K562 (cell line): ENCODE measurements around the gene ZNF331. TPM values are rescaled to one million over a fixed set of nuclear protein-coding genes. Genes with fewer than 3 reads are reported as not detected.

Experiments
- ATAC-seq: fragments of 200-7000 bp; cut with Tn5 transposase; 3 replicates; pipeline ENCODE4 v1.9.1; 2020; ENCODE audit warnings: moderate library complexity
- BruUV-seq: library from RNA; stranded (reverse); fragments of 400-500 nt; replicated peaks from 2 replicates; lab custom pipeline; 2021; lab: Mats Ljungman, UMichigan
- CTCF ChIA-PET: fragments of 300-600 bp; formaldehyde crosslinking; extraction: SDS; loops from one replicate; lab custom pipeline; 2021; ENCODE audit warnings: low intra/inter-chr PET ratio; lab: Yijun Ruan, JAX
- POLR2A ChIA-PET: fragments of 300-600, 350-650 bp; sonication (Branson Sonifier 250); formaldehyde crosslinking; extraction: SDS; loops from one replicate; lab custom pipeline; 2021; ENCODE audit warnings: antibody characterized with exemption, inconsistent platforms; lab: Yijun Ruan, JAX
- DNase-seq, 4 experiments: peaks; one replicate each; pipeline versions ENCODE4 v3.0.0 to v3.0.0-alpha.2; 2011 to 2018; ENCODE audit warnings: low spot score in 3 of 4, mixed read lengths in 3 of 4; ENCODE audit errors: extremely low read depth in 1 of 4
- FAIRE-seq: peaks from 2 replicates; lab custom pipeline; 2011; peaks lifted over from hg19 to GRCh38; lab: Jason Lieb, UNC
- H2AFZ ChIP-seq: 2 replicates; pipeline ENCODE4 v1.6.0; 2011; ENCODE audit warnings: low read depth, low read length, control low read depth, inconsistent platforms
- H3K27ac ChIP-seq: fragments of 200-600 bp; 3 replicates; pipeline ENCODE4 v1.8.0; 2011; ENCODE audit warnings: low read depth, mild to moderate bottlenecking, control low read depth, inconsistent platforms, low read length, moderate library complexity, mixed read lengths; ENCODE audit errors: extremely low read depth
- H3K27me3 ChIP-seq, 2 experiments: fragments of 300-600 bp in 1 of 2; 2 replicates in 1 of 2; 3 replicates in 1 of 2; pipeline versions ENCODE4 v1.6.0 to v1.8.0; 2011; ENCODE audit warnings: inconsistent platforms in 2 of 2, low read length in 2 of 2, mild to moderate bottlenecking in 1 of 2, mixed read lengths in 1 of 2, moderate library complexity in 1 of 2; ENCODE audit not compliant: control insufficient read depth in 2 of 2, insufficient read depth in 2 of 2
- H3K36me3 ChIP-seq: fragments of 300-600 bp; 3 replicates; pipeline ENCODE4 v1.8.0; 2011; ENCODE audit warnings: mild to moderate bottlenecking, low read length, inconsistent platforms; ENCODE audit not compliant: control insufficient read depth, insufficient read depth
- H3K4me1 ChIP-seq, 2 experiments: fragments of 200-600 bp in 1 of 2; replicated peaks in 1 of 2; 2 replicates in 1 of 2; 3 replicates in 1 of 2; pipeline versions ENCODE4 v1.5.1 to v1.8.0; 2011; ENCODE audit warnings: inconsistent platforms in 2 of 2, low read length in 2 of 2, mild to moderate bottlenecking in 1 of 2, mixed read lengths in 1 of 2, moderate library complexity in 1 of 2; ENCODE audit not compliant: control insufficient read depth in 2 of 2, insufficient read depth in 2 of 2
- H3K4me2 ChIP-seq: 2 replicates; pipeline ENCODE4 v1.6.1; 2011; ENCODE audit warnings: low read length, control low read depth, inconsistent platforms, mixed read lengths; ENCODE audit not compliant: insufficient read depth
- H3K4me3 ChIP-seq: fragments of 200-600 bp; sonication (generic), shearing (Covaris generic); 2 replicates; pipeline ENCODE4 v1.5.1; 2016; ENCODE audit warnings: control low read depth, inconsistent platforms
- H3K79me2 ChIP-seq: fragments of 200-600 bp; 3 replicates; pipeline ENCODE4 v1.8.0; 2011; ENCODE audit warnings: low read length, inconsistent platforms; ENCODE audit not compliant: control insufficient read depth, insufficient read depth
- H3K9ac ChIP-seq, 2 experiments: 2 replicates each; pipeline versions ENCODE4 v1.6.0 to v1.6.1; 2011; ENCODE audit warnings: low read depth in 2 of 2, low read length in 2 of 2, control low read depth in 1 of 2, inconsistent platforms in 1 of 2, mild to moderate bottlenecking in 1 of 2, mixed read lengths in 1 of 2; ENCODE audit not compliant: insufficient read depth in 1 of 2
- H3K9me1 ChIP-seq: one replicate; pipeline ENCODE4 v1.6.0; 2011; ENCODE audit warnings: inconsistent platforms, mild to moderate bottlenecking, low read length, moderate library complexity; ENCODE audit not compliant: control insufficient read depth, insufficient read depth
- H3K9me3 ChIP-seq: replicated peaks from 2 replicates; pipeline ENCODE4 v1.5.1; 2011; ENCODE audit warnings: low read depth, low read length, inconsistent platforms; ENCODE audit not compliant: control insufficient read depth, insufficient read depth
- H4K20me1 ChIP-seq: replicated peaks from 2 replicates; pipeline ENCODE4 v1.6.1; 2011; ENCODE audit warnings: low read length, inconsistent platforms, mixed read lengths; ENCODE audit not compliant: control insufficient read depth, insufficient read depth
- HDAC3 ChIP-seq: fragments of 450-650 bp; IDR thresholded peaks from 2 replicates; pipeline ENCODE4 v1.6.1; 2018; ENCODE audit warnings: borderline replicate concordance, mild to moderate bottlenecking, moderate library complexity; ENCODE audit not compliant: partially characterized antibody
- L3MBTL2 ChIP-seq: fragments of 450-650 bp; IDR thresholded peaks from 2 replicates; pipeline ENCODE4 v1.6.1; 2016; ENCODE audit warnings: mild to moderate bottlenecking, moderate library complexity
- SOX6 ChIP-seq: fragments of 450-650 bp; IDR thresholded peaks from 2 replicates; pipeline ENCODE4 v1.6.1; 2014; ENCODE audit warnings: mild to moderate bottlenecking
- WGBS: fragments of 100-300 bp; shearing (Covaris generic); methylation state at CpG from one replicate; pipeline ENCODE4 v1.1.6; 2016; ENCODE audit warnings: low coverage, mixed read lengths; ENCODE audit not compliant: insufficient coverage; ENCODE audit errors: missing lambda C conversion rate; 5-methylcytosine and 5-hydroxymethylcytosine counted together
- in situ Hi-C: fragments of 300-500 bp; cut with MboI; formaldehyde crosslinking; loops from 4 replicates; pipeline ENCODE4 v1.15.0; 2018; ENCODE audit warnings: inconsistent platforms, mixed read lengths
- intact Hi-C: fragments of 100-400 bp; cut with micrococcal nuclease; formaldehyde crosslinking; loops from 2 replicates; pipeline ENCODE4 v1.14.2; 2022
- polyA plus RNA-seq, 8 experiments: library from polyadenylated mRNA; depleted of rRNA in 4 of 8; stranded (reverse) in 5 of 8; unstranded in 3 of 8; fragments of >200 nt; fragmentation: Nextera tagmentation in 2 of 8; fragmentation: Illumina TruSeq in 1 of 8; extraction: Ambion mirVana in 2 of 8; extraction: Trizol in 1 of 8; gene quantifications; 2 replicates each; pipeline versions ENCODE4 v1.2.1 to v1.2.3, GENCODE V29; 2011 to 2014; ENCODE audit warnings: inconsistent platforms in 1 of 8, missing spikeins in 1 of 8
- total RNA-seq, 7 experiments: library from RNA; depleted of rRNA in 6 of 7; stranded (reverse); fragments of >200 nt in 6 of 7; fragmentation: Illumina TruSeq in 2 of 7; extraction: Trizol in 2 of 7; gene quantifications; 2 replicates each; pipeline versions ENCODE4 v1.2.1 to v1.2.3, GENCODE V29; 2011 to 2021; ENCODE audit warnings: low replicate concordance in 1 of 7
- TF ChIP-seq, protein P1 (sequence below), 2 experiments: IDR thresholded peaks; 2 replicates each; pipeline ENCODE4 v1.6.1; 2012; ENCODE audit warnings: improper control_type of control experiment in 2 of 2, low read depth in 2 of 2, low read length in 2 of 2, borderline replicate concordance in 1 of 2
- TF ChIP-seq, protein P2 (sequence below), 2 experiments: fragments of 450-650 bp; conservative IDR thresholded peaks; 2 replicates each; pipeline ENCODE4 v1.6.1; 2017; ENCODE audit warnings: mild to moderate bottlenecking in 2 of 2, moderate library complexity in 2 of 2

Gene ZNF331
- total and polyA plus RNA-seq, 9 of the 15 experiments (the other 6 are each of a cell fraction or from before 2014, with no cell fraction given): 0.23 to 2.7 (median 0.76) TPM

DNA sequence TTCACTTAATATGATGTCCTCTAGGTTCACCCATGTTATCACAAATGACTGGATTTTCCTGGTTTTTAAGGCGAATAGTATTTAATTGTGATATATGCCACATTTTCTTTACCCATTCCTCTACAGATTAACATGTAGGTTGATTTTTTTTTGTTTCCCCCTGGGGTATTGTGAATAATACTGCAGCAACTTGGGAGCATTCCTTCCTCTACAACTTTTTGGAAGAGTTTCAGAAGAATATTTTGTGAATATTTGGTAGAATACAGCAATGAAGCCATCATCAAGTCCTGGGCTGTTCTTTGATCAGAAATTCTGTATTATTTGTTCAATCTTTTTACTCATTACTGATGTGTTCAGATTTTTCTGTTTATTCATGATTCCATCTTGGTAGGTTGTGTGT is 5.6 kb upstream of the ZNF331 start:
- no peaks in the 10 kb centered on the region for H3K9me1 ChIP-seq
- no peak overlapping the region for H2AFZ ChIP-seq
- no peak overlapping the region for H3K4me3 ChIP-seq
- no peak for TF ChIP-seq SOX6
- TF ChIP-seq, protein P1, sequence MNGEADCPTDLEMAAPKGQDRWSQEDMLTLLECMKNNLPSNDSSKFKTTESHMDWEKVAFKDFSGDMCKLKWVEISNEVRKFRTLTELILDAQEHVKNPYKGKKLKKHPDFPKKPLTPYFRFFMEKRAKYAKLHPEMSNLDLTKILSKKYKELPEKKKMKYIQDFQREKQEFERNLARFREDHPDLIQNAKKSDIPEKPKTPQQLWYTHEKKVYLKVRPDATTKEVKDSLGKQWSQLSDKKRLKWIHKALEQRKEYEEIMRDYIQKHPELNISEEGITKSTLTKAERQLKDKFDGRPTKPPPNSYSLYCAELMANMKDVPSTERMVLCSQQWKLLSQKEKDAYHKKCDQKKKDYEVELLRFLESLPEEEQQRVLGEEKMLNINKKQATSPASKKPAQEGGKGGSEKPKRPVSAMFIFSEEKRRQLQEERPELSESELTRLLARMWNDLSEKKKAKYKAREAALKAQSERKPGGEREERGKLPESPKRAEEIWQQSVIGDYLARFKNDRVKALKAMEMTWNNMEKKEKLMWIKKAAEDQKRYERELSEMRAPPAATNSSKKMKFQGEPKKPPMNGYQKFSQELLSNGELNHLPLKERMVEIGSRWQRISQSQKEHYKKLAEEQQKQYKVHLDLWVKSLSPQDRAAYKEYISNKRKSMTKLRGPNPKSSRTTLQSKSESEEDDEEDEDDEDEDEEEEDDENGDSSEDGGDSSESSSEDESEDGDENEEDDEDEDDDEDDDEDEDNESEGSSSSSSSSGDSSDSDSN (IDR thresholded peaks at IDR 0.05; ENCODE audit: borderline replicate concordance in 1 of 2, low read depth in 2 of 2, low read length in 2 of 2): no peak
- TF ChIP-seq, all 486 proteins: peak for 0
- peaks cover 0 to under 1% of the 10 kb centered on the region in 2 experiments; a peak in 1 of 5 replicates for H3K4me1 ChIP-seq
- FAIRE-seq (no peak), DNase-seq (no peak), ATAC-seq (no peak)
- H3K36me3 ChIP-seq: no peaks in the 10 kb centered on the region
- BruUV-seq: no TSS peak
- H3K27ac ChIP-seq: no peak overlapping the region
- peaks cover 0 to 4% of the 10 kb centered on the region in 2 experiments; a peak in 2 of 5 replicates for H3K27me3 ChIP-seq
- H3K4me2 ChIP-seq: no peak overlapping the region
- CTCF ChIA-PET: no interaction called here
- in situ Hi-C loops: no loop called here
- H3K9me3 ChIP-seq: no peaks in the 10 kb centered on the region
- intact Hi-C loops: no loop called here
- WGBS: 0% methylated on average over 1 of the region's 1 CpG
- H3K79me2 ChIP-seq: no peaks in the 10 kb centered on the region
- H4K20me1 ChIP-seq: no peaks in the 10 kb centered on the region
- no peak overlapping the region for H3K9ac ChIP-seq
- POLR2A ChIA-PET: no interaction called here

DNA sequence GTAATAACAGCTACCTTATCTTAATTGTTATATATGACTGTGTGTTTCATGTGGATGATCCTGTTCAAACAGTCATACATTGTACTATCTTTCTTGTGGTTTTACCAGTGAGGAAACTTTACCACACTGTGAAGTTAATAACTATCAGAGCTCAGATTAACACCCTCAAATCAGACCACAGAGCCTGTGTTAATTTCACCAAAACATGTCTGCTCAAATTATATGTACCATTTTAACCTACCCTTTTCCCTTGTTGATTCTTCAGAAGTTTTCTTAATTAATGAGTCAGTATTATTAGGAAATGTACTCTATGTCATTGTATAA is 1.8 kb upstream of the ZNF331 start:
- no peak for DNase-seq
- Histone ChIP-seq H3K9ac (no peak overlapping the region), H3K9me1 (no peaks in the 10 kb centered on the region), H3K4me3 (no peak overlapping the region), H3K9me3 (no peaks in the 10 kb centered on the region), H3K4me1 (peaks cover 0 to 9% of the 10 kb centered on the region in 2 experiments; a peak in 2 of 5 replicates), H2AFZ (no peak overlapping the region), H4K20me1 (no peaks in the 10 kb centered on the region), H3K79me2 (no peaks in the 10 kb centered on the region), H3K27me3 (peaks cover 0 to 17% of the 10 kb centered on the region in 2 experiments; a peak in 2 of 5 replicates), H3K36me3 (no peaks in the 10 kb centered on the region), H3K27ac (no peak overlapping the region), H3K4me2 (no peak overlapping the region)
- CTCF ChIA-PET: no interaction called here
- intact Hi-C loops: no loop called here
- POLR2A ChIA-PET: no interaction called here
- no peak for FAIRE-seq
- ATAC-seq: no peak
- BruUV-seq: no TSS peak
- in situ Hi-C loops: no loop called here
- TF ChIP-seq, protein P2, sequence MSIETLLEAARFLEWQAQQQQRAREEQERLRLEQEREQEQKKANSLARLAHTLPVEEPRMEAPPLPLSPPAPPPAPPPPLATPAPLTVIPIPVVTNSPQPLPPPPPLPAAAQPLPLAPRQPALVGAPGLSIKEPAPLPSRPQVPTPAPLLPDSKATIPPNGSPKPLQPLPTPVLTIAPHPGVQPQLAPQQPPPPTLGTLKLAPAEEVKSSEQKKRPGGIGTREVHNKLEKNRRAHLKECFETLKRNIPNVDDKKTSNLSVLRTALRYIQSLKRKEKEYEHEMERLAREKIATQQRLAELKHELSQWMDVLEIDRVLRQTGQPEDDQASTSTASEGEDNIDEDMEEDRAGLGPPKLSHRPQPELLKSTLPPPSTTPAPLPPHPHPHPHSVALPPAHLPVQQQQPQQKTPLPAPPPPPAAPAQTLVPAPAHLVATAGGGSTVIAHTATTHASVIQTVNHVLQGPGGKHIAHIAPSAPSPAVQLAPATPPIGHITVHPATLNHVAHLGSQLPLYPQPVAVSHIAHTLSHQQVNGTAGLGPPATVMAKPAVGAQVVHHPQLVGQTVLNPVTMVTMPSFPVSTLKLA (conservative IDR thresholded peaks at IDR 0.05): no peak
- TF ChIP-seq L3MBTL2 (no peak), HDAC3 (no peak)
